GM10248 (cell line): Measurements from ENCODE around the gene IGLL5.

Source experiments
- CTCF ChIA-PET: fragments of 300-600 bp; sonication (Branson Sonifier 250); formaldehyde crosslinking; extraction: SDS; loops from one replicate; lab custom pipeline; 2021; ENCODE audit warnings: antibody characterized with exemption; lab: Yijun Ruan, JAX
- POLR2A ChIA-PET: fragments of 350-650 bp; sonication (Branson Sonifier 250); formaldehyde crosslinking; extraction: SDS; loops from one replicate; lab custom pipeline; 2020; ENCODE audit warnings: antibody characterized with exemption; lab: Yijun Ruan, JAX
- DNase-seq: peaks from one replicate; pipeline ENCODE4 v3.0.0; 2012; ENCODE audit errors: extremely low spot score
- TF ChIP-seq, protein P1 (sequence below): IDR thresholded peaks from 2 replicates; pipeline ENCODE4 v1.5.1; 2012; ENCODE audit warnings: mild to moderate bottlenecking, low read depth; ENCODE audit errors: extremely low read depth, missing control alignments, control extremely low read depth

IGLL5 gene

DNA sequence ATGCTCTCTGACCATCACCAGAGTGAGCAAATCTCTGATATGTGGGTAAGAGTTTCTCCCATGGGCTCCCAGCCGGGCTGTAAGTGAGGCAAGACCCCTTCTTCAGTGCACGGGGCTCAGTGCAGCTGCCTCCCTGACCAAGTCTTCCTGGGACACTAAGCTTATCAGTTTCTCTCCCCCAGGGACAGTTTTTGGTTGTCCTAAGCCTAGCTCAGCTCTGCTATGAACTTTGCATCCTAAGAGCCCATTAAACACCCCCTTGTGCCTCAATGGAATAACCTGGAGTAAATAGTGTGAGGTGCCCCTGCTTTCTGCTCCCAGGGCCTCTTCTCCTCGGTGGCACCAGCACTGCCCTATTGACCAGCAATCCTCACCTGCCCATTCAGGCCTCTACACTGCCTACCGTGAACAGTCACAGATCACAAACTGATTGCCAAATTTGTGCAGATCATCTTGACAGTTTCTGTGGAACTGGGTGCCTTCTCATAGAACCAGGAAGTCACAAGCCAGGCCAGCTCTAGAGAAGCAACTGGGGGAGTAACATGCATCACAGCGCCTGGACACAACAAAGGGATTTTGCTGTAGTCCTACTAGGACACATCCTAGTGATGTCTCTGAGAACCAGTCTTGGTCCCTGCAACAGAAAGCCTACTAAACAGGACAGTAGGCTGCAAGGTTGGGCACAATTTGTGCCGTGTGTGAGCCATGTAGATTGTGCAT is 19.5 kb upstream of the IGLL5 start:
- TF ChIP-seq, protein P1, sequence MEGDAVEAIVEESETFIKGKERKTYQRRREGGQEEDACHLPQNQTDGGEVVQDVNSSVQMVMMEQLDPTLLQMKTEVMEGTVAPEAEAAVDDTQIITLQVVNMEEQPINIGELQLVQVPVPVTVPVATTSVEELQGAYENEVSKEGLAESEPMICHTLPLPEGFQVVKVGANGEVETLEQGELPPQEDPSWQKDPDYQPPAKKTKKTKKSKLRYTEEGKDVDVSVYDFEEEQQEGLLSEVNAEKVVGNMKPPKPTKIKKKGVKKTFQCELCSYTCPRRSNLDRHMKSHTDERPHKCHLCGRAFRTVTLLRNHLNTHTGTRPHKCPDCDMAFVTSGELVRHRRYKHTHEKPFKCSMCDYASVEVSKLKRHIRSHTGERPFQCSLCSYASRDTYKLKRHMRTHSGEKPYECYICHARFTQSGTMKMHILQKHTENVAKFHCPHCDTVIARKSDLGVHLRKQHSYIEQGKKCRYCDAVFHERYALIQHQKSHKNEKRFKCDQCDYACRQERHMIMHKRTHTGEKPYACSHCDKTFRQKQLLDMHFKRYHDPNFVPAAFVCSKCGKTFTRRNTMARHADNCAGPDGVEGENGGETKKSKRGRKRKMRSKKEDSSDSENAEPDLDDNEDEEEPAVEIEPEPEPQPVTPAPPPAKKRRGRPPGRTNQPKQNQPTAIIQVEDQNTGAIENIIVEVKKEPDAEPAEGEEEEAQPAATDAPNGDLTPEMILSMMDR: no peak
- POLR2A ChIA-PET: no interaction called here
- CTCF ChIA-PET: interaction anchor here (0.9 to 1.5 kb wide), 5 partner anchors 9 to 87 kb away, joined by 3 to 5 read pairs (median 3); no protein-coding TSS in a partner anchor
- DNase-seq: no peak

DNA sequence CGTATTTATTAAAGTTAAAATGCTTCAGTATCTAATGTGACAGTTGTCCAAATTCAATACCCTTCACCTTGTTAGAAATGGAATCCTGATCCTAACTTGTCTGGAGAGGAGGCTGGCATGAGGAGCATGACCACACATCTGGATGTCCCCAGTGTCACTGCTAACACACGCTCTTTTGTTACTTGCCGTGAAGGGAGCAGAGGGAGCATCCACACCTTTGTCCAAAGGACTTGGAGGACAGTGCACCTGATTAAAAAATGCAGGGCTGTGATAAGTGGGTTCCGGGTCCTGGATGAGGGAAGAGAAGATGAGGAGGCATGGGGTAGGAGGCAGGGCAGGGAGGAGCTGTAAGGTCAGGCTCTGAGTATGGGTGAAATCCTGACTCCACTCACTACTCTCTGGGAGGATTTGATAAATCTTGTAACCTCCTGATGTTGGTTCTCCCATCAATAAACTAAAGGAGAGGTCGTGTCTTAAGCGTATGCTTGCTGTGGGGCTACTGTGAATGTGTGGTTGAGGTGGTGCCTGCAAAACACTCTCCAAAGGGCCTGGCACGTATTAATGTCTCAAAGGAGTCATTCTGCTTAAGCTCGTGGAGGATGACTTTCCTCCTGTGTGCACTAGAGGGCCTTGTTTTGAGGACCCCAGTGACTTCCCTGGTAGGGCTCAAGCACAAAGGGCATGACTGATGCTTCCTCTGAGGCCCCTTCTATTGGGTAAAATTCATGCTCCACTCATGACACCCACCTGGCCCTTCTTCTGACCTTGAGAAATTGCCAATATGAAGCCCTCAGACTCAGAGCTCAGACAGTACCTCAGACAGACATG is 16.8 kb upstream of the IGLL5 start:
- TF ChIP-seq, protein P1: peak; percentile 38
- no peak for DNase-seq
- ChIA-PET POLR2A (no interaction called here), CTCF (interaction anchor here (0.9 to 2.3 kb wide), 13 partner anchors 9 to 86 kb away, joined by 3 to 21 read pairs (median 4); no protein-coding TSS in a partner anchor)

DNA sequence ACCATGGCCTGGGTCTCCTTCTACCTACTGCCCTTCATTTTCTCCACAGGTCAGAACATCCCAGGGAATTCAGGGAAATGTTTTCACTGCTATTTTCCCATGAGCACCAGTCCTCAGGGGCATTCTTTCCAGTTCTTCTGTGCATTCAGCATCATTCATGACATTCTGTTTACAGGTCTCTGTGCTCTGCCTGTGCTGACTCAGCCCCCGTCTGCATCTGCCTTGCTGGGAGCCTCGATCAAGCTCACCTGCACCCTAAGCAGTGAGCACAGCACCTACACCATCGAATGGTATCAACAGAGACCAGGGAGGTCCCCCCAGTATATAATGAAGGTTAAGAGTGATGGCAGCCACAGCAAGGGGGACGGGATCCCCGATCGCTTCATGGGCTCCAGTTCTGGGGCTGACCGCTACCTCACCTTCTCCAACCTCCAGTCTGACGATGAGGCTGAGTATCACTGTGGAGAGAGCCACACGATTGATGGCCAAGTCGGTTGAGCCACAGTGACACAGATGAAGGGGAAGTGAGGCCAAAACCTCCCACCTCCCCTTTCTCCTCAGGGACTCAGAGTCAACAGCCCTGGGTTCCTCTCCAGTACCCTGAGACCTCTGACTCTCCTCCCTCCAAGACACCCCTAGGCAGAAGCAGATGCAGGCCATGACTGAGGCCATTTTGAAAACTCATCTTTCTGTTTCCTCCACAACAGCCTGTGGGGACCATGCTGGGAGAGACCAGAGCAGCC is 15.9 kb upstream of the IGLL5 start:
- POLR2A ChIA-PET: no interaction called here
- CTCF ChIA-PET: interaction anchor here (0.9 to 2.3 kb wide), 13 partner anchors 9 to 85 kb away, joined by 3 to 21 read pairs (median 4); no protein-coding TSS in a partner anchor
- DNase-seq: no peak
- TF ChIP-seq, protein P1: no peak

DNA sequence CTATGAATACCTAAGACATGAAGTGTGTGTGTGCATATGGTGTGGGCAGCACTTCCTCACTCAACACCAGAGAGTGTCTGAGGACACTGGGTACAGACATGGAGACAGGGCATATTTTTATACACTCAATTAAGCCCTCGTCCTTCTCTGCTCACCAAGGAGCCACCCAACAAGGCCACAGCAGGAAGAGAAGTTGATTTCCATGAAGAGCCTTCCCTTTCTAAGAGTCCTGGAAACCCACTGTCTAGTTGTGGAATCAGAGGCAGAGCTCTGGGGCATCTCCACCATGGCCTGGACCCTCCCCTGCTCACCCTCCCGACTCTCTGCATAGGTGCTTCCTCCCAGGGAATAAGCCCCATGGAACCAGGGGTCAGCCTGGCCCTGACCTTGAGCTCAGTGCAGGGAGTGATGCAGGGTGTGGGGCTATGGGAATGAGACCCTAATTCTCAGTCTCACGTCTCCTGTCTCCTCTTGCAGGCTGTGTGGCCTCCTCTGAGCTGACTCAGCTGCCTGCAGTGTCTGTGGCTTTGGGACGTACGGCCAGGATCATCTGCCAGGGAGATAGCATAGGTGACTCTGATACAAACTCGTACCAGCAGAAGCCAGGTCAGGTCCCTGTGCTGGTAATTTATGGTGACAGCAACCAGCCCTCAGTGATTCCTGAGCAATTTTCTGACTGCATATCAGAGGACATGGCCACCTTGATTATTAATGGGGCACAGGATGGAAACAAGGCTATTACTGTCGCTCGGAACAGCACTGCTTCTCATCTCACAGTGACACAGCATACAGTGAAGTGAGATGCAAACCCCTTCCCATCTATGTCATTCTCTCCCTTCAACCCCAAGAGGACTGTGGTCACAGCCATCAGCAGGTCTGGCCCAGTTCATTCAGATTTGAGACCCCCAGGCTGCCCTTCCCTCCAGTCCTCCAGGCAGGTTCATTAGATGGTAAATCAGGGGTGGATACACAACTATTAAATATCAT is 14.6 kb upstream of the IGLL5 start:
- TF ChIP-seq, protein P1: no peak
- POLR2A ChIA-PET: no interaction called here
- no peak for DNase-seq
- CTCF ChIA-PET: interaction anchor here (0.8 to 4.5 kb wide), 11 partner anchors 11 to 119 kb away, joined by 3 to 34 read pairs (median 4); no protein-coding TSS in a partner anchor

DNA sequence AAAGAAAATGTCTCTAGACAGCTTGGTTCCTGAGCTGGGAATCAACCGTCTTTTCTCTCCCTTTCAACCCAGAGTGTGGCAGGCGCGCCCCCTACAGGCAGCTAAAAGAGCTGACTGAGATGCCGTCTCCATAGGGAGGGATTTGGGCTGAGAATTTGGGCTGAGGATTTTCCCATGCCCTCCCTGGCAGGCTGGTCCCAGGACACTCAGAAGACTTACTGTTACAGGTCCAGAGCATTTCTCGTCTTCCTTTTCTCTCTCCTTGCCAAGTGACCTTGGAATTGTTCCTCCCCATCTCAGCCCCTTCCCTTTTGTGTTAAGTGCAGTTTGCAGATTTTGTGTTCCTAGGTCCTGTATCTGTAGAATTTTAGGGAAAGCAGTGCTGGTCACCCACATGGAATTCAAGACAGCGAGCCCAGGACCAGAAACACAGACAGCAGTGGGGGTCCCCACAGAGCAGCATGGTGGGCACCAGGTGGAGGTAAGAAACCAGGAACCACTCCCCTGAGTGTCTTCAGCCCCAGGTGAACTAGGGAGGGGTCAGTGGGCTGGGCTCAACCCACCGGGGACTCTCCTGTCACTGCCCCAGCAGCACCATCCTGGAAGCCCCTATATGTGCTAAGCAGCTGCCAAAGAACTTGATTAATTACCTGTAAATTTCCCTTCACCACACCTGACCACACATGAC is 9.9 kb upstream of the IGLL5 start:
- no peak for DNase-seq
- ChIA-PET POLR2A (no interaction called here), CTCF (interaction anchor here (0.6 to 11.1 kb wide), 23 partner anchors 8 to 369 kb away, joined by 3 to 211 read pairs (median 3); partner anchors contain the start of genes IGLL5 and ZNF280B)
- TF ChIP-seq, protein P1: peak; percentile 87
